ENCODE data around the gene PLLP. TPM values are rescaled to one million over a fixed set of nuclear protein-coding genes. Genes with fewer than 3 reads are reported as not detected.

PLLP gene
- polyA plus RNA-seq, 1 donor, result 1.1 TPM

DNA sequence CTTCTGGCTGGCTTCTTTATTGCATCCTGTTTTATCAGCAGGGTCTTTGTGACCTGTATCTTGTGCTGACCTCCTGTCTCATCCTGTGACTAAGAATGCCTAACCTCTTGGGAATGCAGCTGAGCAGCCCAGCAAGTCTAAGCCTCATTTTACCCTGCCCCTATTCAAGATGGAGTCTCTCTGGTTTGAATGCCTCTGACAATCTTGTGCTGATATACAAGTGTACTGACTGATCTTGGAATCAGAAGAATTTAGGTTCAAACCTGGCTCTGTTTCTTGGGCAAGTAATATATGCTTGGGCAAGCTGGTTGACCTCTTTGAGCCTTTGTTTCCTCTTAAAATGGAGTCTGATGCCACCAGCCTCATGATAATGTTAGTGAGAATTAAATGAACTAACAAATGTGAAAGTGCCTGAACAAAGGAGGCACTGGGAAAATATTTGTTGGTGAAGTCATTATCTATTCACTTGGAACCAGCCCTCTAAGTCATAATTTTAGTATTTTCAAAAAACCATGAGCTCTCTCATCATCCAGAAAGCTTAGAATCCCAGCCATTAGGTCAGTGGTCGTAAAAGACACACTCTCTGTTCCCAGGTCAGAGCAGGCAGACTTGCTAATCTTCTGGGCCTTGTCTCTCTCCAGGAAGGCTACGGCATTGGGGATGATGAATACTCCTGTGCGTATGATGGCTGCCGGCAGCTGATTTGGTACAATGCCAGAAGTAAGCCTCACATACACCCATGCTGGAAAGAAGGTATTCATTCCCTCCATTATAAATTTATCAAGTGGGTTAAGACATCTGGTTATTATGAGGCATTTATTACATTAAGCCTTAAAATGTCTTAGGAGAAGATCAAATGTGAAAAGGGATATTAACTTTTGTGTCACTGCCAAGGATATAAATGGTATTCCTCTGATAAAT is 57.5 kb downstream of the PLLP start:
- no peak for DNase-seq (ENCODE audit: low read depth)

DNA sequence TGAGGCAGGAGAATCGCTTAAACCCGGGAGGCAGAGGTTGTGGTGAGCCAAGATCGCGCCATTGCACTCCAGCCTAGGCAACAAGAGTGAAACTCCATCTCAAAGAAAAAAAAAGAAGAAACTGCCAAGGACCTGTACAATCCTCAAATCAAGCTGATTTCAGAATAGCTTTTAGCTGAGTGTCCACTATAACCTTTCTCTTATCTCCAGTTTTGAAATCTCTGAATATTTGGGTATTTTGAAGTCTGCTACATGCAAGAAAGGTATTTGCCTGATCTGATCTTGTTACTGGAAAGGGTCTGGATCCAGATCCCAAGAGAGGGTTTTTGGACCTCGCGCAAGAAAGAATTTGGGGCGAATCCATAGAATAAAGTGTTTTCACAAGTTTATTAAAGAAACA is 58.5 kb downstream of the PLLP start:
- DNase-seq (ENCODE audit: low read depth), result no peak

DNA sequence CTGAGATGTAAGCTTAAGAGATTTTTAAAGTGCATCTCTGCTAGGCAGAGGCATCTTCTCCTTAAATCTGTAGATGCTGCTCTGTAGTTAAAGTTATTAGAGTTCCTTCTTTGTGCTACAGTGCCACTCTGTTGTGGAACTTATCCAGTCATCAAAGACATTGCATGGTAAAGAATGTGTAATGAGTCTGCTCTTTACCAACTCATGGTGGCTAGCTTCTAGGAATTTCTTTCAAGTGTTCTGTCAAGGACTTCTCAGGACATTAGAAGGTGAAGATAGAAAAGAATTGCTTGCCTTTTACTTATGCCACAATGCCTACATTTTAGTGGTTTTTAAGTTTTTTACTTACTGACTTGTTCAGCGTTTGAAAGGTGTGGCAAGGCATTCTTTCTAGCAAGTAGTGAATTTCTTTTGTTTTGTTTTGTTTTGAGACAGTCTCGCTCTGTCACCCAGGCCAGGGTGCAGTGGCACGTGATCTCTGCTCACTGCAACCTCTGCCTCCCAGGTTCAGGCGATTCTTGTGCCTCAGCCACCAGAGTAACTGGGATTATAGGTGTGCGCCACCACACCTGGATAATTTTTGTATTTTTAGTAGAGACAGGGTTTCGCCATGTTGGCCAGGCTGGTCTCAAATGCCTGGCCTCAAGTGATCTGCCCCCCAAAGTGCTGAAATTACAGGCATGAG is 59.7 kb downstream of the PLLP start:
- no peak for DNase-seq (ENCODE audit: low read depth)

DNA sequence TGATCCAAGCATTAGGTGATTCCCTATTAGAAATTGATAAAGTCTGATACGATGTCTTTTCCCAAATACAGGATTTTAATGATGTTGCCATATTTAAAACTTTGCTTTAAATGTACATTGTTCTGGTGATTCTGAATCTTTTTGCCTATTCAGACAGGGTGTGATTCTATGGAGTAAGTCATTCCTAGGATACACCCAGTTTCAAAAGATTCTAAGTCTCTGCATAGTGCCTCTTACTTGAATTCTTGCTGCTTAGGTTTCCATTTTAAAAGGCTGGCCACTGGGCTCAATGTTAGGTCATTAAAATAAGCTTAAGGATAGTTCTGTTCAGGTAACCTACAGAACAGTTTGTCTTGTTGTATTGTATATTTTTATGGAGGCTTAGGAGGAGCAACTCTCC is 61.4 kb downstream of the PLLP start:
- DNase-seq (ENCODE audit: low read depth), result no peak

DNA sequence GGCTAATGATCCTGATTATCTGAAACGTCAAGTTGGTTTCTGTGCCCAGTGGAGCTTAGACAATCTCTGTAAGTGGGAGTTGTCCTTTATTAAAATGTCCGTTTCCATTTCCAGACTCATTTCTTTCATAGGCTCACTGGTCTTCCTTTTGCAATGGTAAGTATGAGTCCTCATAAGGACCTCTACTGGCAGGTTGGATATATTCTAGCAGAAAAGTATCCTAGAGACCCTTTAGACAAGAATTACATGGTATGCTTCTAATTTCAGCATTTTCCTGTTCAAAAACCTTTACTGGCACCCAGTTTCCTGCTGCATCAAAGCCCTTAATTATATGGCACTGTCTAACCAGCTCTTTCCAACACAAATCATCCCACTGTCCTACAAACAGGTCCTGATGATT is 67.5 kb downstream of the PLLP start:
- DNase-seq (ENCODE audit: low read depth), result no peak

DNA sequence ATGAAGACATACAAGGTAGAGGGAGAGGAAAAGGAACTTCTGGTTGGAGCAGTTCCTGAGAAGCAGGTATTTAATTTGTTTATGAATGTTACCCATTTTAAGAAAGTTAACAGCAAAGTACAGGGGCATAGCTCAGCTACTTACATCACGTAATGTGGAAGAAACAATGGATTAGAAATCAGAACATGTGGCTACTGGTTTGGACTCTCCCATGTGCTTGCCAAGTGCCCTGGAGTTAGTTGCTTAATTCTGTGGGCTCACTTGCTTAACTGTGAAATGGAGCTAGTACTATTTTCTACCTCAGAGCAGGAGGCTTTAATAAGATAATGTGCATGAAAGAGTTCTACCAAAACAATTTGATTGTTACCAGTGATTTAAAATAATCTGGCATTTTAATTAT is 71.0 kb downstream of the PLLP start:
- DNase-seq (ENCODE audit: low read depth), result no peak

DNA sequence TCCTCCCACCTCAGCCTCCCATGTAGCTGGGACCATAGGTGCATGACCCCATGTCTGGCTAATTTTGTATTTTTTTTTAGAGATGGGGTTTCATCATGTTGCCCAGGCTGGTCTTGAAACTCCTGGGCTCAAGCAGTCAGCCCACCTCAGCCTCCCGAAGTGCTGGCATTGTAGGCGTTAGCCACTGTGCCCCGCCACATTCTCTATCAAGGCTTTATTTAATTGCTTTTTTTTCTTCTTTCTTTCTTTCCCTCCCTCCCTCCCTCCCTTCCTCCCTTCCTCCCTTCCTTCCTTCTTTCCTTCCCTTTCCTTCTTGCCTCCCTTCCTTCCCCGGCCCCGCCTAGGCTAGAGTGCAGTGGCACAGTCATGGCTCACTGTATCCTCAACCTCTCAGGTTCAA is 74.7 kb downstream of the PLLP start:
- DNase-seq (ENCODE audit: low read depth), result no peak

DNA sequence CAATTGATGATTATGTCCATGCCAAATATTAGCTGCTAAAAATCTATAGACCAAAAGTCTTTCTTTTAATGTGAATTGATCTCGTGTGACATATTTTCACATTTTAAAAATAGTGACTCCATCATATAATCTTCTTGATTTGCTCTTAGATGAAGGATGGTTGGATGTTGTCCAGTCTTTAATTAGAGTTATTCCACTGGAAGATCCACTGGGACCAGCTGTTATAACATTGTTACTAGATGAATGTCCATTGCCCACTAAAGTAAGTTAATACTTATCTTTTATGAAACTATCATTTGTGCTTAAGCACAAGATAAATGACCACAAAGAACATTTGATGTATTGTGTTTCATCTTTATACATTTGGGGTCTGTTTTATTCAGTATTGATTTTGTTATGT is 75.5 kb downstream of the PLLP start:
- no peak for DNase-seq (ENCODE audit: low read depth)

Other genes starting within 250 kb of the PLLP start
- gene CPNE2, start 192.1 kb downstream of the PLLP start, polyA plus RNA-seq (ENCODE audit: insufficient read length), result 23.4 TPM
- gene PSME3IP1, start 98.6 kb downstream of the PLLP start, polyA plus RNA-seq (ENCODE audit: insufficient read length), result 56.1 TPM
- 23.3 TPM for gene RSPRY1, start 98.3 kb downstream of the PLLP start, polyA plus RNA-seq (ENCODE audit: insufficient read length)
- 41.7 TPM for gene ARL2BP, start 39.4 kb downstream of the PLLP start, polyA plus RNA-seq (ENCODE audit: insufficient read length)
- gene CCL22, start 74.1 kb upstream of the PLLP start, polyA plus RNA-seq (ENCODE audit: insufficient read length), result 0.24 TPM
- gene CX3CL1, start 87.8 kb upstream of the PLLP start, polyA plus RNA-seq (ENCODE audit: insufficient read length), result 5.6 TPM
- gene CCL17, start 120.1 kb upstream of the PLLP start, polyA plus RNA-seq (ENCODE audit: insufficient read length), result not detected
- gene CIAPIN1, start 162.7 kb upstream of the PLLP start, polyA plus RNA-seq (ENCODE audit: insufficient read length), result 65.4 TPM
- gene COQ9, start 162.8 kb upstream of the PLLP start, polyA plus RNA-seq (ENCODE audit: insufficient read length), result 76.5 TPM
- 44.2 TPM for gene POLR2C, start 178.0 kb upstream of the PLLP start, polyA plus RNA-seq (ENCODE audit: insufficient read length)
- 8.4 TPM for gene DOK4, start 201.8 kb upstream of the PLLP start, polyA plus RNA-seq (ENCODE audit: insufficient read length)

Data from forelimb muscle (tissue), 1 donor.